ENCODE data around the gene EXOC7. TPM values are rescaled to one million over a fixed set of nuclear protein-coding genes. Genes with fewer than 3 reads are reported as not detected.

EXOC7 gene
- total RNA-seq, 1 experiment from 2014 or later, result 160 TPM

- H3K14ac ChIP-seq (ENCODE audit: insufficient read depth, low read length), result no peak overlapping the region
- H3K23me2 ChIP-seq (ENCODE audit: insufficient read length, low read depth, low read length, poor library complexity, severe bottlenecking), result no peaks in the 10 kb centered on the region
- H2AFZ ChIP-seq (ENCODE audit: low read length), result no peak overlapping the region
- no peak overlapping the region for H2AK5ac ChIP-seq (ENCODE audit: insufficient read length, low read length)
- H2BK20ac ChIP-seq (ENCODE audit: low read depth, low read length, poor library complexity, severe bottlenecking), result no peak overlapping the region
- H3K79me1 ChIP-seq (ENCODE audit: insufficient read depth, low read depth, low read length, poor library complexity, severe bottlenecking), result no peaks in the 10 kb centered on the region
- H2BK120ac ChIP-seq (ENCODE audit: low read depth, low read length, poor library complexity, severe bottlenecking), result no peak overlapping the region
- Mint-ChIP-seq H3K36me3 (ENCODE audit: insufficient read depth in 1 of 3, low read depth in 3 of 3) (no peaks in the 10 kb centered on the region; a peak in 1 of 7 replicates), H3K9me3 (no peaks in the 10 kb centered on the region), H3K27ac (no peak overlapping the region), H3K4me1 (peaks cover 33 to 41% of the 10 kb centered on the region in 2 experiments), H3K27me3 (ENCODE audit: low read depth) (peaks cover 32% of the 10 kb centered on the region), H3K4me3 (no peak overlapping the region)
- H4K91ac ChIP-seq (ENCODE audit: insufficient read length, low read depth, low read length), result no peak overlapping the region
- no peak overlapping the region for H3K4me2 ChIP-seq (ENCODE audit: insufficient read depth, insufficient read length, low read length)
- H3K4me1 ChIP-seq (ENCODE audit: insufficient read depth, low read length), result peaks cover 18% of the 10 kb centered on the region
- H3K4ac ChIP-seq (ENCODE audit: low read depth, low read length), result no peak overlapping the region
- H2BK5ac ChIP-seq (ENCODE audit: insufficient read length, low read length), result no peak overlapping the region
- no peaks in the 10 kb centered on the region for H3K79me2 ChIP-seq (ENCODE audit: insufficient read depth, low read length)
- no peak for DNase-seq
- TF ChIP-seq CTCF (conservative IDR thresholded peaks at IDR 0.05), result no peak; the same call in 2 of the 3 replicates
- H3K18ac ChIP-seq (ENCODE audit: insufficient read length, low read depth, low read length), result no peak overlapping the region
- no peak overlapping the region for H2BK12ac ChIP-seq (ENCODE audit: insufficient read length, low read depth, low read length)
- H3K27me3 ChIP-seq (ENCODE audit: insufficient read depth, low read length), result peaks cover 3% of the 10 kb centered on the region; the same call in 1 of the 2 replicates
- H3K56ac ChIP-seq (ENCODE audit: insufficient read length, low read depth, low read length), result no peak overlapping the region
- no peak overlapping the region for H3K23ac ChIP-seq (ENCODE audit: insufficient read length, low read depth, low read length)
- H4K8ac ChIP-seq (replicated peaks; ENCODE audit: insufficient read length, low read depth, low read length), result no peak overlapping the region
- no peak overlapping the region for H3T11ph ChIP-seq (ENCODE audit: low read length)
- H3K27ac ChIP-seq (ENCODE audit: insufficient read length, low read depth, low read length), result no peak overlapping the region
- H3K9ac ChIP-seq (ENCODE audit: extremely low read depth, insufficient read length, low read length), result no peak overlapping the region
- no peaks in the 10 kb centered on the region for H4K20me1 ChIP-seq (ENCODE audit: control insufficient read depth, insufficient read depth, insufficient read length)
- H4K5ac ChIP-seq (ENCODE audit: insufficient read length, low read depth, low read length), result no peak overlapping the region
- no CpG with 5 or more reads among the region's 1 CpG for WGBS (ENCODE audit: extremely low coverage, insufficient read length, low lambda C conversion rate)
- H2BK15ac ChIP-seq (ENCODE audit: low read depth, low read length), result no peak overlapping the region
- no peaks in the 10 kb centered on the region for H3K9me3 ChIP-seq (ENCODE audit: control insufficient read depth, low read depth, low read length)
Observed at GRCh38 chr17:76148015-76148326, 44.4 kb upstream of the EXOC7 start.
